Measurements from ENCODE around the gene PROSER1. TPM values are rescaled to one million over a fixed set of nuclear protein-coding genes. Genes with fewer than 3 reads are reported as not detected.
A peak's percentile ranks its signal among the peaks of the same experiment; 100 is the strongest.

PROSER1 gene
- polyA plus RNA-seq, 4 donors = 7.6 to 46.6 (median 14.9) TPM

DNA sequence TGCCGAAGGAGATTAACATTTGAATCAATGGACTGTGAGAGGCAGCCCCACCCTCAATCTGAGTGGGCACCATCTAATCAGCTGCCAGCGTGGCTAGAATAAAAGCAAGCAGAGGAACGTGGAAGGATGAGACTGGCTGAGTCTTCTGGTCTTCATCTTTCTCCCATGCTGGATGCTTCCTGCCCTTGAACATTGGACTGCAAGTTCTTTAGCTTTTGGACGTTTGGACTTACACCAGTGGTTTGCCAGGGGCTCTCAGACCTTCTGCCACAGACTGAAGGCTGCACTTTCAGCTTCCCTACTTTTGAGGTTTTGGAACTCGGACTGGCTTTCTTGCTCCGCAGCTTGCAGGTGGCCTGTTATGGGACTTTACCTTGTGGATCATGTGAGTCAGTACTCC is 15.1 kb upstream of the PROSER1 start:
- WGBS, 3 donors = 67 to 79% (median 72%) methylated on average over 6 of the region's 6 CpGs
- no peak for DNase-seq
- H3K9me3 ChIP-seq (ENCODE audit: control insufficient read depth in 2 of 2, insufficient read depth in 1 of 2, low read depth in 1 of 2, low read length in 1 of 2) = peaks cover 0 to 3% of the 10 kb centered on the region in 2 donors
- no peaks in the 10 kb centered on the region for H3K36me3 ChIP-seq (ENCODE audit: control insufficient read depth in 3 of 3, insufficient read depth in 2 of 3, low read depth in 1 of 3, low read length in 3 of 3)
- no peak overlapping the region for H3K27ac ChIP-seq (ENCODE audit: low read depth in 1 of 3, low read length in 2 of 3)
- H3K4me3 ChIP-seq (ENCODE audit: low read depth in 1 of 3, low read length in 3 of 3) = no peak overlapping the region
- no peak for FAIRE-seq
- no peaks in the 10 kb centered on the region for H3K4me1 ChIP-seq (ENCODE audit: control insufficient read depth in 3 of 3, insufficient read depth in 2 of 3, low read depth in 1 of 3, low read length in 2 of 3)
- H3K27me3 ChIP-seq (ENCODE audit: control insufficient read depth in 3 of 3, insufficient read depth in 3 of 3, low read length in 3 of 3) = no peaks in the 10 kb centered on the region

DNA sequence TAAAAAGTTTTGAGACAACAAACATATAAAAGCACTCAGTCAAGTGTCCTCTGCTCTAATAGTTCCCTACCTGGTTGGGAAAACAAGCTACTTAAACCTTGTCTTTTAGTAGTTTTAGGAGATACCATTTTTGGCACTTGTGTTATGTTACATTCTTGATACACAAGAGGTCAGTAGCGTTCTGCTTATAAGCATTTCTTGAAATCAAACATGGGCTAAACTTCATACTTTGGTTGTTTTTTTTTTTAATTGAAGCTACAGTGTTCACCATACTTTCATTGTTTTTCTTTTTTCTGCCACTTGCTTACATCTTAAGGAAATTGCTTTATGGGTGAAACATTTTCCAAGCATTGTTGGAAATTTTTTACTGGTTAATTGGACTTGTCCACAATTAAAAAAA is 13.3 kb upstream of the PROSER1 start:
- Histone ChIP-seq H3K4me1 (ENCODE audit: control insufficient read depth in 3 of 3, insufficient read depth in 2 of 3, low read depth in 1 of 3, low read length in 2 of 3) (no peaks in the 10 kb centered on the region), H3K27ac (ENCODE audit: low read depth in 1 of 3, low read length in 2 of 3) (no peak overlapping the region), H3K27me3 (ENCODE audit: control insufficient read depth in 3 of 3, insufficient read depth in 3 of 3, low read length in 3 of 3) (no peaks in the 10 kb centered on the region), H3K9me3 (ENCODE audit: control insufficient read depth in 2 of 2, insufficient read depth in 1 of 2, low read depth in 1 of 2, low read length in 1 of 2) (peaks cover 0 to 3% of the 10 kb centered on the region in 2 donors), H3K4me3 (ENCODE audit: low read depth in 1 of 3, low read length in 3 of 3) (no peak overlapping the region), H3K36me3 (ENCODE audit: control insufficient read depth in 3 of 3, insufficient read depth in 2 of 3, low read depth in 1 of 3, low read length in 3 of 3) (no peaks in the 10 kb centered on the region)
- 25 to 41% (median 35%) methylated on average over 1 of the region's 1 CpG for WGBS, 3 donors
- FAIRE-seq (no peak), DNase-seq (peak in 1 of 2 donors; percentile 20)

DNA sequence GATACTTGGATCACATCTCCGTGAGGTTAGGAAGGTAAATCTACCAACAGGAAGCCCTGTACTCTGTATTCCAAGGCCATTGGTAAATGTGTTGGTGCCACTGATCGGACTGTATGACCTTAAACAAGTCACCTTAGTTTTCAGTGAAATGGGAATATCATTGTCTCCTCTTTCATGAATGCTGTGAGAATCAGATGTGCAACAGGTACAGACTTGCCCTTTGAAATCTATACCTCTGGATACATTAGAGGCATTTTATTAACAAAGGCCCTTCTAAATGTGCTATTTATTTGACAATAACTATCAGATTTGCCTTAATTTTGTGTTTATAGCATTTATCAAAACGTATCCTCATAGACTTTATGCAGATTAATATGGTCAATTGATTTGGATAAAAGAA is 11.4 kb upstream of the PROSER1 start:
- Histone ChIP-seq H3K36me3 (ENCODE audit: control insufficient read depth in 3 of 3, insufficient read depth in 2 of 3, low read depth in 1 of 3, low read length in 3 of 3) (no peaks in the 10 kb centered on the region), H3K27me3 (ENCODE audit: control insufficient read depth in 3 of 3, insufficient read depth in 3 of 3, low read length in 3 of 3) (no peaks in the 10 kb centered on the region), H3K4me1 (ENCODE audit: control insufficient read depth in 3 of 3, insufficient read depth in 2 of 3, low read depth in 1 of 3, low read length in 2 of 3) (no peaks in the 10 kb centered on the region), H3K27ac (ENCODE audit: low read depth in 1 of 3, low read length in 2 of 3) (no peak overlapping the region), H3K4me3 (ENCODE audit: low read depth in 1 of 3, low read length in 3 of 3) (no peak overlapping the region), H3K9me3 (ENCODE audit: control insufficient read depth in 2 of 2, insufficient read depth in 1 of 2, low read depth in 1 of 2, low read length in 1 of 2) (no peaks in the 10 kb centered on the region)
- WGBS, 3 donors = 89 to 94% (median 91%) methylated on average over 3 of the region's 3 CpGs
- no peak for FAIRE-seq
- no peak for DNase-seq

DNA sequence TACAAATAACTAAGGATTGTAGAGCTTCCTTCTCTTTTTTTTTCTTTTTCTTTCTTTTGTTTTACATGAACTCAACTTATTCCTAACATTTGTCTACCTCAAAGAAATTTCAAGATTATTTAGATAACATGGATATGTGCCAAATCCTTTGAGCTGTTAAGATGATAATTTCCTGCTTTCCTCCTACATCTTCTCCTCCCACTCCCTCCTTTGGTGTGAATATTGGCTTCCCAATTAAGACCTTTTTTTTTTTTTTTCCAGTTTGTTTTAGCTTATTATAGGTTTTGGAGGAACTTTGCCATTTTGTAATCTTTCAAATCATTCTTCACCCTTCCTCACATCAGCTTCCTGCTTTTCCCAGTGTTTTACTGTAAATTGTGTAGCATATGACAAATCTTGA is 10.9 kb upstream of the PROSER1 start:
- FAIRE-seq (no peak), DNase-seq (no peak)

DNA sequence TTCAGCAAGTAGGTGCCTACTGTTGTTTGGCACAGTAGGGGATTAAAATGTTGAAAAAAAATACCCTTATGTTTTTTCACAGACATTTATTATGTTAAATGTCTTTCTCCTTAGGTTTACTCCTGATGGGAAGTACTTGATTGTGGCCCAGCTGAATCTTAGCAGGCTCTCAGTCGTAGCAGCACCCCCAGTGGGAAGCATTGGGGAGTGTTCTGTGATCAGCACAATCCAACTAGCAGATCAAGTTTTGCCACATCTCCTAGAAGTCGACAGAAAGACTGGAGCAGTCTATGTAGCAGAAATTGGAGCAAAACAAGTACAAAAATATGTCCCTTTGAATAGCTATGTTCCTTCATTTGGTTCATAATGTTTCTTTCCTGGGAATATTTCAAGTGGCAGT is 9.7 kb upstream of the PROSER1 start:
- Histone ChIP-seq H3K4me3 (ENCODE audit: low read depth in 1 of 3, low read length in 3 of 3) (no peak overlapping the region), H3K9me3 (ENCODE audit: control insufficient read depth in 2 of 2, insufficient read depth in 1 of 2, low read depth in 1 of 2, low read length in 1 of 2) (no peaks in the 10 kb centered on the region), H3K4me1 (ENCODE audit: control insufficient read depth in 3 of 3, insufficient read depth in 2 of 3, low read depth in 1 of 3, low read length in 2 of 3) (no peaks in the 10 kb centered on the region), H3K27me3 (ENCODE audit: control insufficient read depth in 3 of 3, insufficient read depth in 3 of 3, low read length in 3 of 3) (no peaks in the 10 kb centered on the region), H3K27ac (ENCODE audit: low read depth in 1 of 3, low read length in 2 of 3) (no peak overlapping the region), H3K36me3 (ENCODE audit: control insufficient read depth in 3 of 3, insufficient read depth in 2 of 3, low read depth in 1 of 3, low read length in 3 of 3) (no peaks in the 10 kb centered on the region)
- DNase-seq (peak; percentile 11 to 13), FAIRE-seq (no peak)
- 20 to 39% (median 33%) methylated on average over 2 of the region's 2 CpGs for WGBS, 3 donors

More for the DNA sequence above, 10.9 kb upstream of the PROSER1 start:
- no peaks in the 10 kb centered on the region for H3K27me3 ChIP-seq (ENCODE audit: control insufficient read depth in 3 of 3, insufficient read depth in 3 of 3, low read length in 3 of 3)
- H3K36me3 ChIP-seq (ENCODE audit: control insufficient read depth in 3 of 3, insufficient read depth in 2 of 3, low read depth in 1 of 3, low read length in 3 of 3) = no peaks in the 10 kb centered on the region
- no peaks in the 10 kb centered on the region for H3K4me1 ChIP-seq (ENCODE audit: control insufficient read depth in 3 of 3, insufficient read depth in 2 of 3, low read depth in 1 of 3, low read length in 2 of 3)
- H3K4me3 ChIP-seq (ENCODE audit: low read depth in 1 of 3, low read length in 3 of 3) = no peak overlapping the region
- H3K9me3 ChIP-seq (ENCODE audit: control insufficient read depth in 2 of 2, insufficient read depth in 1 of 2, low read depth in 1 of 2, low read length in 1 of 2) = no peaks in the 10 kb centered on the region
- H3K27ac ChIP-seq (ENCODE audit: low read depth in 1 of 3, low read length in 2 of 3) = no peak overlapping the region

DNA sequence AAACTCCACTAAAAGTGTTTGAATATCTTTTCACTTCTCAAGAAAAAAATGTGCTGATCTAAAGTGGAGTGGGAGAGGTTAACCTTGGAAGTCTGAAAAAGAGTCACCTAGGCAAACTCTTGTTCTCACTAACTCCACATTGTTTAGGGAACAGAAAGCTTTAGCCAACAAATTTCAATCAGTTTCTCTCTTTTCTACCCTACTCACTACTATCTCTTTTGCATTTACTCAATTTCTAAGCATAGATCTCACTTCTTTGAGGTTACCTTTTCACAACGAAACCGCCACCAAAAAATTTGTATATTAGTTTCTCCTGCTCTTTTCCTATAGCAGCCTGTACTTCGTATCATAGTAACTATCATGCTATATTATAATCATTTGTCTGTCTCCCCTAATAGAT is 6.6 kb upstream of the PROSER1 start:
- FAIRE-seq = no peak
- Histone ChIP-seq H3K36me3 (ENCODE audit: control insufficient read depth in 3 of 3, insufficient read depth in 2 of 3, low read depth in 1 of 3, low read length in 3 of 3) (no peaks in the 10 kb centered on the region), H3K27ac (ENCODE audit: low read depth in 1 of 3, low read length in 2 of 3) (no peak overlapping the region), H3K4me3 (ENCODE audit: low read depth in 1 of 3, low read length in 3 of 3) (no peak overlapping the region), H3K27me3 (ENCODE audit: control insufficient read depth in 3 of 3, insufficient read depth in 3 of 3, low read length in 3 of 3) (no peaks in the 10 kb centered on the region), H3K9me3 (ENCODE audit: control insufficient read depth in 2 of 2, insufficient read depth in 1 of 2, low read depth in 1 of 2, low read length in 1 of 2) (no peaks in the 10 kb centered on the region), H3K4me1 (ENCODE audit: control insufficient read depth in 3 of 3, insufficient read depth in 2 of 3, low read depth in 1 of 3, low read length in 2 of 3) (peaks cover 0 to 2% (median 0%) of the 10 kb centered on the region in 3 donors)
- DNase-seq = no peak
- 89 to 100% (median 99%) methylated on average over 3 of the region's 3 CpGs for WGBS, 3 donors

DNA sequence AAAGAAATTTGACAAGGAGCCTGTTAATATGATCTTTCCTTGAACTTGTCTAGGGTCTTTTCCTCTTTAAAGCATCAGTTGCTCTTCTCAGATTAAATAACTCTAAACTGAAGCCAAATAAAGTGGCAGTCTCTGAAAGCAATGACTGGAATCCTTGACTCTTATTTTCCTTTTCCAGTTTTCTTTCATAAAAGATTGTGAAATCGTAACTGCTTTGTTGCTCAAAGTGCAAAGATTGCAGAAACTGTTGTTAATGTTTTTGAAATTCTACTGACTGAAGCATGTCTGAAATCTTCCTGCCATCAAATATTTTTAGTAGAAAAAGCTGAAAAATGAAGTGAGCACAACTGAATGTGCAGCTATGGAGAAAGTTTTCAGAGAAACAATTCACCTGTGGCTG is 2.3 kb upstream of the PROSER1 start:
- FAIRE-seq (no peak), DNase-seq (peak in 1 of 2 donors; percentile 58)
- 45 to 50% (median 46%) methylated on average over 1 of the region's 1 CpG for WGBS, 3 donors
- Histone ChIP-seq H3K27me3 (ENCODE audit: control insufficient read depth in 3 of 3, insufficient read depth in 3 of 3, low read length in 3 of 3) (no peaks in the 10 kb centered on the region), H3K36me3 (ENCODE audit: control insufficient read depth in 3 of 3, insufficient read depth in 2 of 3, low read depth in 1 of 3, low read length in 3 of 3) (no peaks in the 10 kb centered on the region), H3K27ac (ENCODE audit: low read depth in 1 of 3, low read length in 2 of 3) (peak overlapping the region in 1 of 3 donors; percentile 75), H3K4me3 (ENCODE audit: low read depth in 1 of 3, low read length in 3 of 3) (peak overlapping the region in 1 of 3 donors; percentile 18), H3K9me3 (ENCODE audit: control insufficient read depth in 2 of 2, insufficient read depth in 1 of 2, low read depth in 1 of 2, low read length in 1 of 2) (no peaks in the 10 kb centered on the region), H3K4me1 (ENCODE audit: control insufficient read depth in 3 of 3, insufficient read depth in 2 of 3, low read depth in 1 of 3, low read length in 2 of 3) (peaks cover 0 to 2% (median under 1%) of the 10 kb centered on the region in 3 donors)

DNA sequence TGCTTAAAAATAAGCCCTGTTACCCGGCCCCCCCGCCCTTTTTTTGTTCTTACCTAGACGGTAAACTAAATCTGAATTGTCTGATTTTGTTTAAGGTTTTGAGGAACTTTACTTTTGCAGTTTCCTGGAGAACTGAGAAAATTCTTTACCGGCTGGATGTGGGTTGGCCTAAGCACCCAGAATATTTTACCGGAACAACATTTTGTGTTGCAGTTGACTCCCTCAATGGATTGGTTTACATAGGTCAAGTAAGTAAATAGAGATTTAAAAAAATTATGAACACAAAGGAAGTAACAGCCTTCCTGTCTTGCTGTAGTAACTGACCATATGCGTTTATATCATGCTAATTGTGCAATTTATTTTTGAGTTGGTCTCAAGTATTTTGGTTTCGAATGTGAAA is 1.2 kb upstream of the PROSER1 start:
- Histone ChIP-seq H3K4me3 (ENCODE audit: low read depth in 1 of 3, low read length in 3 of 3) (peak overlapping the region; percentile 83 to 99 (median 90)), H3K9me3 (ENCODE audit: control insufficient read depth in 2 of 2, insufficient read depth in 1 of 2, low read depth in 1 of 2, low read length in 1 of 2) (no peaks in the 10 kb centered on the region), H3K4me1 (ENCODE audit: control insufficient read depth in 3 of 3, insufficient read depth in 2 of 3, low read depth in 1 of 3, low read length in 2 of 3) (peaks cover 0 to 7% (median 2%) of the 10 kb centered on the region in 3 donors), H3K27me3 (ENCODE audit: control insufficient read depth in 3 of 3, insufficient read depth in 3 of 3, low read length in 3 of 3) (no peaks in the 10 kb centered on the region), H3K27ac (ENCODE audit: low read depth in 1 of 3, low read length in 2 of 3) (peak overlapping the region in 2 of 3 donors; percentile 84 to 92), H3K36me3 (ENCODE audit: control insufficient read depth in 3 of 3, insufficient read depth in 2 of 3, low read depth in 1 of 3, low read length in 3 of 3) (no peaks in the 10 kb centered on the region)
- no peak for DNase-seq
- 7 to 14% (median 9%) methylated on average over 7 of the region's 7 CpGs for WGBS, 3 donors
- FAIRE-seq = no peak

DNA sequence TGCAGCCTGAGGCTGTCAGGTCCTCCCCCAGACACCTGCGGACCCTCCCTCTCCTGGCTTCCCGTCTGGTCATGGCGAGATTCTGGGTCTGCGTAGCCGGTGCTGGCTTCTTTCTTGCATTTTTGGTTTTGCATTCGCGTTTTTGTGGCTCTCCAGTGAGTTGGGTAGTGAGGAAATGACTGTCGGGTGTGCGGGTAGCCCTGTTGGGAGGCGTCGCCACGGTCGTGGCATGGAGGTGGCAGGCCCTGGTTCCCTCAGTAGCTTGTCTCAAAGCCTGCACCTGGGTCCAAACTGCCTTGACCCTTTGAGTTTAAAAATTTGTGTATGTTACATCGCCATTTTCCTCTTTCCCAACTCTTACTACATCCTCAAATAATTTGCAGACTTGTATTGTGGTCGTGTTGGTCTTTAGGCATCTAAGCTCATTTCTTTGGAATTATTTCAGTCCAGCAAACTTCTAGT is 711 bp upstream of the PROSER1 start:
- no peaks in the 10 kb centered on the region for H3K9me3 ChIP-seq (ENCODE audit: control insufficient read depth in 2 of 2, insufficient read depth in 1 of 2, low read depth in 1 of 2, low read length in 1 of 2)
- no peaks in the 10 kb centered on the region for H3K36me3 ChIP-seq (ENCODE audit: control insufficient read depth in 3 of 3, insufficient read depth in 2 of 3, low read depth in 1 of 3, low read length in 3 of 3)
- H3K27me3 ChIP-seq (ENCODE audit: control insufficient read depth in 3 of 3, insufficient read depth in 3 of 3, low read length in 3 of 3) = no peaks in the 10 kb centered on the region
- H3K4me3 ChIP-seq (ENCODE audit: low read depth in 1 of 3, low read length in 3 of 3) = peak overlapping the region; percentile 83 to 99 (median 90)
- H3K4me1 ChIP-seq (ENCODE audit: control insufficient read depth in 3 of 3, insufficient read depth in 2 of 3, low read depth in 1 of 3, low read length in 2 of 3) = peaks cover 0 to 7% (median 2%) of the 10 kb centered on the region in 3 donors
- FAIRE-seq = no peak
- peak overlapping the region; percentile 45 to 92 (median 84) for H3K27ac ChIP-seq (ENCODE audit: low read depth in 1 of 3, low read length in 2 of 3)
- WGBS, 3 donors = 0 to 1% (median 0%) methylated on average over 15 of the region's 15 CpGs
- peak in 1 of 2 donors; percentile 42 for DNase-seq
